Measurements from ENCODE around the gene ADCY2.

- no peak for TF ChIP-seq POLR2AphosphoS5 (IDR thresholded peaks at IDR 0.05)
- TF ChIP-seq, protein P1, sequence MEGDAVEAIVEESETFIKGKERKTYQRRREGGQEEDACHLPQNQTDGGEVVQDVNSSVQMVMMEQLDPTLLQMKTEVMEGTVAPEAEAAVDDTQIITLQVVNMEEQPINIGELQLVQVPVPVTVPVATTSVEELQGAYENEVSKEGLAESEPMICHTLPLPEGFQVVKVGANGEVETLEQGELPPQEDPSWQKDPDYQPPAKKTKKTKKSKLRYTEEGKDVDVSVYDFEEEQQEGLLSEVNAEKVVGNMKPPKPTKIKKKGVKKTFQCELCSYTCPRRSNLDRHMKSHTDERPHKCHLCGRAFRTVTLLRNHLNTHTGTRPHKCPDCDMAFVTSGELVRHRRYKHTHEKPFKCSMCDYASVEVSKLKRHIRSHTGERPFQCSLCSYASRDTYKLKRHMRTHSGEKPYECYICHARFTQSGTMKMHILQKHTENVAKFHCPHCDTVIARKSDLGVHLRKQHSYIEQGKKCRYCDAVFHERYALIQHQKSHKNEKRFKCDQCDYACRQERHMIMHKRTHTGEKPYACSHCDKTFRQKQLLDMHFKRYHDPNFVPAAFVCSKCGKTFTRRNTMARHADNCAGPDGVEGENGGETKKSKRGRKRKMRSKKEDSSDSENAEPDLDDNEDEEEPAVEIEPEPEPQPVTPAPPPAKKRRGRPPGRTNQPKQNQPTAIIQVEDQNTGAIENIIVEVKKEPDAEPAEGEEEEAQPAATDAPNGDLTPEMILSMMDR (IDR thresholded peaks at IDR 0.05) = no peak
These were observed 358.6 kb downstream of the ADCY2 start for GRCh38 chr5:7754490-7754889.
